Neural cell (in vitro differentiated cells): ENCODE results near the gene TRPM6. TPM values are rescaled to one million over a fixed set of nuclear protein-coding genes. Genes with fewer than 3 reads are reported as not detected.
"Not testable (repeated sequence)": the region's sequence is repeated elsewhere in the genome, so short reads cannot be mapped to it uniquely, and the experiment has no call there.

ENCODE experiments used
- H2AFZ ChIP-seq: fragments of 200-600, 300-800 bp; sonication (generic), shearing (Covaris generic); 2 replicates; pipeline ENCODE4 v1.6.0; 2014; ENCODE audit warnings: low read depth, mild to moderate bottlenecking, antibody characterized with exemption, low read length, moderate library complexity
- H3F3A ChIP-seq: fragments of 200-600 bp; shearing (Covaris generic); 2 replicates; pipeline ENCODE4 v1.6.1; 2016; ENCODE audit warnings: mild to moderate bottlenecking, moderate library complexity, mixed read lengths, antibody characterized with exemption, low read length; ENCODE audit not compliant: insufficient read depth, poor library complexity, severe bottlenecking
- H3K27ac ChIP-seq: fragments of 200-600, 300-800 bp; sonication (generic), shearing (Covaris generic); 2 replicates; pipeline ENCODE4 v1.5.1; 2014; ENCODE audit warnings: mild to moderate bottlenecking, low read length, moderate library complexity
- H3K27me3 ChIP-seq: fragments of 300-800, 200-600 bp; sonication (generic), shearing (Covaris generic); 2 replicates; pipeline ENCODE4 v1.6.0; 2014; ENCODE audit warnings: mild to moderate bottlenecking, low read depth, low read length, moderate library complexity; ENCODE audit not compliant: insufficient read depth
- H3K36me3 ChIP-seq: fragments of 300-800, 200-600 bp; sonication (generic), shearing (Covaris generic); 2 replicates; pipeline ENCODE4 v1.5.1; 2014; ENCODE audit warnings: mild to moderate bottlenecking, antibody characterized with exemption, low read length, moderate library complexity; ENCODE audit not compliant: insufficient read depth
- H3K4me2 ChIP-seq: fragments of 300-800, 200-600 bp; sonication (generic), shearing (Covaris generic); 2 replicates; pipeline ENCODE4 v1.6.0; 2014; ENCODE audit warnings: mild to moderate bottlenecking, low read length
- H3K4me3 ChIP-seq: fragments of 300-800, 200-600 bp; sonication (generic), shearing (Covaris generic); 2 replicates; pipeline ENCODE4 v1.5.1; 2014; ENCODE audit warnings: mild to moderate bottlenecking, low read length, moderate library complexity
- H3K79me2 ChIP-seq: fragments of 200-600 bp; shearing (Covaris generic); replicated peaks from 2 replicates; pipeline ENCODE4 v1.6.0; 2014; ENCODE audit warnings: mild to moderate bottlenecking, low read length, moderate library complexity; ENCODE audit not compliant: insufficient read depth
- H3K9ac ChIP-seq: fragments of 300-800, 200-600 bp; sonication (generic), shearing (Covaris generic); 2 replicates; pipeline ENCODE4 v1.6.1; 2016; ENCODE audit warnings: mild to moderate bottlenecking, low read length, mixed read lengths
- H3K9me2 ChIP-seq: fragments of 200-600 bp; shearing (Covaris generic); 2 replicates; pipeline ENCODE4 v1.6.1; 2016; ENCODE audit warnings: mild to moderate bottlenecking, low read length, mixed read lengths; ENCODE audit not compliant: insufficient read depth
- H3K9me3 ChIP-seq: fragments of 200-600, 300-800 bp; sonication (generic), shearing (Covaris generic); 2 replicates; pipeline ENCODE4 v1.6.1; 2016; ENCODE audit warnings: mild to moderate bottlenecking, mixed run types, low read length, moderate library complexity, mixed read lengths
- H4K20me1 ChIP-seq: fragments of 200-600 bp; shearing (Covaris generic); 2 replicates; pipeline ENCODE4 v1.6.1; 2016; ENCODE audit warnings: mild to moderate bottlenecking, mixed run types; ENCODE audit not compliant: insufficient read depth
- CTCF ChIP-seq: fragments of 450-650 bp; IDR thresholded peaks from 2 replicates; pipeline ENCODE4 v1.5.1; 2014; ENCODE audit warnings: antibody characterized with exemption, mild to moderate bottlenecking, moderate library complexity; ENCODE audit not compliant: poor library complexity, severe bottlenecking
- EP300 ChIP-seq: fragments of 450-650 bp; conservative IDR thresholded peaks from 2 replicates; pipeline ENCODE4 v1.6.1; 2014; ENCODE audit warnings: antibody characterized with exemption, mild to moderate bottlenecking, moderate library complexity; ENCODE audit not compliant: poor library complexity, severe bottlenecking
- EZH2 ChIP-seq: fragments of 200-600, 300-800 bp; shearing (Covaris generic), sonication (generic); IDR thresholded peaks from 2 replicates; pipeline ENCODE4 v1.6.1; 2014; ENCODE audit warnings: antibody characterized with exemption, low read length, borderline replicate concordance, mild to moderate bottlenecking; ENCODE audit not compliant: insufficient read depth, poor library complexity, severe bottlenecking
- MXI1 ChIP-seq: fragments of 450-650 bp; conservative IDR thresholded peaks from 2 replicates; pipeline ENCODE4 v1.6.1; 2014; ENCODE audit warnings: antibody characterized with exemption, mild to moderate bottlenecking; ENCODE audit not compliant: poor library complexity, severe bottlenecking
- POLR2AphosphoS5 ChIP-seq: IDR thresholded peaks from 2 replicates; pipeline ENCODE4 v1.6.1; 2012
- RAD21 ChIP-seq: fragments of 450-650 bp; conservative IDR thresholded peaks from 2 replicates; pipeline ENCODE4 v1.6.1; 2014; ENCODE audit warnings: antibody characterized with exemption, mild to moderate bottlenecking, moderate library complexity
- REST ChIP-seq: IDR thresholded peaks from 2 replicates; pipeline ENCODE4 v1.6.1; 2012; ENCODE audit warnings: borderline replicate concordance
- SMC3 ChIP-seq: fragments of 450-650 bp; conservative IDR thresholded peaks from 2 replicates; pipeline ENCODE4 v1.6.1; 2014; ENCODE audit warnings: antibody characterized with exemption, mild to moderate bottlenecking, moderate library complexity; ENCODE audit not compliant: poor library complexity
- TAF1 ChIP-seq: IDR thresholded peaks from 2 replicates; pipeline ENCODE4 v1.6.1; 2012; ENCODE audit warnings: low read depth
- polyA plus RNA-seq: library from polyadenylated mRNA; depleted of rRNA; stranded (reverse); fragments of >200 nt; gene quantifications from 2 replicates; pipeline ENCODE4 v1.2.3, GENCODE V29; 2014

TRPM6 gene
- polyA plus RNA-seq, 1 donor from 2014 or later, result not detected

GRCh38 chr9:74853024-74853423 is 34.7 kb downstream of the TRPM6 start:
- not testable (repeated sequence) for H3K79me2 ChIP-seq, H3K9me3 ChIP-seq, H3K4me2 ChIP-seq, H3K27ac ChIP-seq, H3K36me3 ChIP-seq, H3K4me3 ChIP-seq, H3K27me3 ChIP-seq, H3F3A ChIP-seq, H4K20me1 ChIP-seq, H3K9ac ChIP-seq, H3K9me2 ChIP-seq, H2AFZ ChIP-seq

- H3K36me3 ChIP-seq, result no peaks in the 10 kb centered on the region
- H3K4me3 ChIP-seq, result no peak overlapping the region
- H3F3A ChIP-seq, result no peaks in the 10 kb centered on the region
- no peaks in the 10 kb centered on the region for H3K79me2 ChIP-seq
- H3K9ac ChIP-seq, result no peak overlapping the region
- H3K4me2 ChIP-seq, result no peak overlapping the region
- H3K27me3 ChIP-seq, result no peaks in the 10 kb centered on the region
- no peaks in the 10 kb centered on the region for H4K20me1 ChIP-seq
- TF ChIP-seq REST (no peak), CTCF (no peak), EP300 (no peak), TAF1 (no peak), POLR2AphosphoS5 (no peak), SMC3 (no peak), RAD21 (no peak), MXI1 (no peak), EZH2 (no peak)
- H2AFZ ChIP-seq, result no peak overlapping the region
- no peaks in the 10 kb centered on the region for H3K9me2 ChIP-seq
- no peak overlapping the region for H3K27ac ChIP-seq
- H3K9me3 ChIP-seq, result no peaks in the 10 kb centered on the region
Observed at GRCh38 chr9:74848153-74848525, 39.6 kb downstream of the TRPM6 start.

GRCh38 chr9:74847478-74848152 is 40.1 kb downstream of the TRPM6 start:
- no peak overlapping the region for H3K9ac ChIP-seq
- no peak overlapping the region for H2AFZ ChIP-seq
- H3F3A ChIP-seq, result no peaks in the 10 kb centered on the region
- no peaks in the 10 kb centered on the region for H3K9me2 ChIP-seq
- no peaks in the 10 kb centered on the region for H3K9me3 ChIP-seq
- TF ChIP-seq RAD21 (no peak), CTCF (no peak), TAF1 (no peak), EZH2 (no peak), REST (no peak), MXI1 (no peak), SMC3 (no peak), EP300 (no peak), POLR2AphosphoS5 (no peak)
- H3K4me3 ChIP-seq, result no peak overlapping the region
- no peak overlapping the region for H3K27ac ChIP-seq
- no peak overlapping the region for H3K4me2 ChIP-seq
- H3K36me3 ChIP-seq, result no peaks in the 10 kb centered on the region
- H3K27me3 ChIP-seq, result no peaks in the 10 kb centered on the region
- H4K20me1 ChIP-seq, result no peaks in the 10 kb centered on the region
- no peaks in the 10 kb centered on the region for H3K79me2 ChIP-seq
